Tibial nerve (tissue), 4 donors: ENCODE results near the gene TLX1. TPM values are rescaled to one million over a fixed set of nuclear protein-coding genes. Genes with fewer than 3 reads are reported as not detected.

Experiments used
- DNase-seq, 2 donors: peaks; one replicate each; pipeline ENCODE4 v3.0.0-alpha.2; 2019; ENCODE audit warnings: low spot score in 2 of 2
- H3K27ac ChIP-seq, 4 donors: fragments of 200-600 bp; sonication (generic) in 3 of 4; one replicate each; pipeline ENCODE4 v1.5.1; 2017 to 2019; ENCODE audit warnings: mild to moderate bottlenecking in 1 of 4
- H3K27me3 ChIP-seq, 2 donors: fragments of 200-600 bp; sonication (generic) in 1 of 2; one replicate each; pipeline versions ENCODE4 v1.5.1 to v1.6.0; 2017 to 2019
- H3K36me3 ChIP-seq, 3 donors: fragments of 200-600 bp; sonication (generic); one replicate each; pipeline ENCODE4 v1.5.1; 2018 to 2019
- H3K4me1 ChIP-seq, 4 donors: fragments of 200-600 bp; sonication (generic) in 3 of 4; one replicate each; pipeline ENCODE4 v1.5.1; 2017 to 2019
- H3K4me3 ChIP-seq, 4 donors: fragments of 200-600 bp; sonication (generic) in 3 of 4; one replicate each; pipeline ENCODE4 v1.5.1; 2017 to 2019; ENCODE audit warnings: mild to moderate bottlenecking in 1 of 4, moderate library complexity in 1 of 4
- H3K9me3 ChIP-seq, 4 donors: fragments of 200-600 bp; sonication (generic) in 3 of 4; one replicate each; pipeline ENCODE4 v1.5.1; 2017 to 2019
- EP300 ChIP-seq, 2 donors: sonication (generic); formaldehyde crosslinking; IDR thresholded peaks; one replicate each; pipeline ENCODE4 v1.6.1; 2017; ENCODE audit warnings: antibody characterized with exemption in 2 of 2, mild to moderate bottlenecking in 1 of 2
- POLR2A ChIP-seq, 2 donors: fragments of 450-650 bp; IDR thresholded peaks; one replicate each; pipeline ENCODE4 v1.6.1; 2017; ENCODE audit warnings: antibody characterized with exemption in 2 of 2, mild to moderate bottlenecking in 2 of 2, moderate library complexity in 2 of 2
- WGBS, 2 donors: methylation state at CpG; one replicate each; pipeline ENCODE4 v1.1.5; 2018; 5-methylcytosine and 5-hydroxymethylcytosine counted together
- total RNA-seq, 4 donors: library from RNA; depleted of rRNA; stranded (reverse); fragments of >200 nt; gene quantifications; one replicate each; pipeline ENCODE4 v1.1.0, GENCODE V29; 2016
- TF ChIP-seq, protein P1 (sequence below), 5 experiments: fragments of 200-600 bp in 3 of 5; fragments of 450-650 bp in 2 of 5; sonication (generic) in 3 of 5; IDR thresholded peaks; one replicate each; pipeline ENCODE4 v1.5.1; 2016 to 2019; ENCODE audit warnings: antibody characterized with exemption in 5 of 5, mild to moderate bottlenecking in 3 of 5, moderate library complexity in 2 of 5

The TLX1 gene
- total RNA-seq, 4 donors from 2014 or later: not detected

DNA sequence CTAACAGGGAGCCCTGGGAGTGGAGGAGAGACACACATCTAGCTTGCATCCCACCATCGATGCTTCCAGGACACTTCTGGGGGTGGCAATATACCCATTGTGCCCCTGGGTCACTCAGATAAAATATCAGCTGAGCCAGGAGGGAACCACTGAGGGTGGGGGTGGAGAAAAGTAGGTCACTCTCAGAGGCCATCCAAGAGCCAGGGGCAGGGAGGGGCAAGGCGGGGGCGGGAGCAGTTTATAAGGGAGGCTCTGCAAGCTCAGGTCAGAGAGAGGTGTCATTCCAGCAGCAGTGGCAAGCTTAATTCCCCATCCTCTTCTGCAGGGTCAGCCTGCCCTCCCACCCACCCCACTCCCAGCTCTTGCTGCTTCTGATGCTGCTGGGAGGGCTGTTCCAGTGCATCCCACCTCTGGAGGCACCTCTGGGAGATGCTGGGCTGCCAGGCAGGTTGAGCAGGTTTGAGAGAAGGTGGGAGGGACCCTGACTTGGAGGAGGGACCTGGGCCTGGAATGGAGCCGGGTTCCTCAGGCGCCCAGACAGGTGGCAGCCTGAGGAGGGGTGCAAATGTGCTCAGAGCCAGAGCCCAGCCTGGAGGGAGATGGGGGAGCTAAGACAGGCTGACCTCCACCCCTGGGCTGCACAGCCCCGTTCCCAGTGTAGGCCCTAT is 20.1 kb upstream of the TLX1 start:
- Histone ChIP-seq H3K27ac (no peak overlapping the region), H3K4me3 (no peak overlapping the region), H3K4me1 (no peaks in the 10 kb centered on the region), H3K9me3 (no peaks in the 10 kb centered on the region), H3K36me3 (no peaks in the 10 kb centered on the region), H3K27me3 (peaks cover 0 to 78% of the 10 kb centered on the region in 2 donors)
- no peak for TF ChIP-seq EP300 (IDR thresholded peaks at IDR 0.05)
- TF ChIP-seq POLR2A (IDR thresholded peaks at IDR 0.05): no peak
- TF ChIP-seq, protein P1, sequence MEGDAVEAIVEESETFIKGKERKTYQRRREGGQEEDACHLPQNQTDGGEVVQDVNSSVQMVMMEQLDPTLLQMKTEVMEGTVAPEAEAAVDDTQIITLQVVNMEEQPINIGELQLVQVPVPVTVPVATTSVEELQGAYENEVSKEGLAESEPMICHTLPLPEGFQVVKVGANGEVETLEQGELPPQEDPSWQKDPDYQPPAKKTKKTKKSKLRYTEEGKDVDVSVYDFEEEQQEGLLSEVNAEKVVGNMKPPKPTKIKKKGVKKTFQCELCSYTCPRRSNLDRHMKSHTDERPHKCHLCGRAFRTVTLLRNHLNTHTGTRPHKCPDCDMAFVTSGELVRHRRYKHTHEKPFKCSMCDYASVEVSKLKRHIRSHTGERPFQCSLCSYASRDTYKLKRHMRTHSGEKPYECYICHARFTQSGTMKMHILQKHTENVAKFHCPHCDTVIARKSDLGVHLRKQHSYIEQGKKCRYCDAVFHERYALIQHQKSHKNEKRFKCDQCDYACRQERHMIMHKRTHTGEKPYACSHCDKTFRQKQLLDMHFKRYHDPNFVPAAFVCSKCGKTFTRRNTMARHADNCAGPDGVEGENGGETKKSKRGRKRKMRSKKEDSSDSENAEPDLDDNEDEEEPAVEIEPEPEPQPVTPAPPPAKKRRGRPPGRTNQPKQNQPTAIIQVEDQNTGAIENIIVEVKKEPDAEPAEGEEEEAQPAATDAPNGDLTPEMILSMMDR (IDR thresholded peaks at IDR 0.05): no peak
- 41% methylated on average over 4 to 6 of the region's 6 CpGs for WGBS, 2 donors
- no peak for DNase-seq

DNA sequence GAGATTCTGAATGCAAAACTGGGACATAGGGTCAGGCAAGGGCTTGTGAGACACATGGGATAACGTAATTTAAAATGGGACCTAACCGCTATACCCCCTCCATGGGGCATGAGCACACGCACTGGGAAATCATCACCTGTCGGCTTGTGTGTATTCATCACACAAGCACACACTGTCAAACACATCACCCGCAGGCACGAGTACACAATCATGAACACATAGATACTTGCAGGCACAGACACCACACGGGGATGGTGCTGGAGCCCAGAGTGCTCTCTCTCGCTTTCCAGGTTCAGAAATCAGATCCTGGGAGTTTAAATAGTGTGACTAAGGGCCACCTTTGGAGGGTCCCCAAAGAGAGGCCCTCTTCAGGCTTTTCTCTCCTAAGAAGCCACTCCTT is 19.6 kb upstream of the TLX1 start:
- H3K27ac ChIP-seq: no peak overlapping the region
- H3K27me3 ChIP-seq: peaks cover 0 to 84% of the 10 kb centered on the region in 2 donors
- TF ChIP-seq EP300 (IDR thresholded peaks at IDR 0.05): no peak
- TF ChIP-seq POLR2A (IDR thresholded peaks at IDR 0.05): no peak
- TF ChIP-seq, protein P1 (IDR thresholded peaks at IDR 0.05): no peak
- DNase-seq: no peak
- H3K4me1 ChIP-seq: no peaks in the 10 kb centered on the region
- WGBS, 2 donors: 78 to 82% methylated on average over 8 of the region's 8 CpGs
- no peaks in the 10 kb centered on the region for H3K36me3 ChIP-seq
- no peaks in the 10 kb centered on the region for H3K9me3 ChIP-seq
- no peak overlapping the region for H3K4me3 ChIP-seq

DNA sequence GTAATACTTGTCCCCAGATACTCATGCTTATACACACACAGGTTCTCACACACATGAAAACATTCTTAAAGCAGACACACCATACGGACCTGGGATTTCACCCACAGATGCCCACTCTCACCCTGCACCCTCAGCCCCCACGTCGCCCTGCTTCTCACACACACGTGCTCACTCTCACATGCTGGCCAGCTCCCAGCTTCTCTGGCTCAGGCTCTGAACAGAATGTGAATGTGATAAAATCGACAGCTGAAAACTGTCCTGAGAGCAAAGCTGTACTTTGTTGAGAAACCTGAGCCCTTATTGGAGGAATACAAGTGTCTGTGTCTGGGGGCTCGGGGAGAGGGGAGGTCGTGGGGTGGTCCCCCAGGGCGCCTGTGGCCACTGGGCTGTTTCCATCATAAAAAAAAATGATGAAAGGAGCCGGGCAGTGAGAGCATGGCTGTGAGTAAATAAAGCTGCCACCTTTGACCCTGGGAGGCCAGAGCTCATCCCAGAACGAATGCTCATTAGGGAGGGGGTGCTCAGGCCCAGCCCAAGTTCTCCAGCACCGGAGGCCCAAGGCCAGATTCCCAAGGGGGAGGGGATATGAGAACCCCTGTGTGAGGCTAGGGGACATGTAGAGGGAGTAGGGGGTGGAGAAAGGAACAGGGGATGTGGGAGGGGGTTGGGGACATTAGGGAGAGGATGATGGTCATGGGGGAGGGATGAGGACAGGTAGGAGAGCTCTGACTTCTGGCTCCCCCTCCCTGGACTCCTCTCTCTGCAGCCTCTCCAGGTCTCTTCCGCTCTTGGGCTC is 18.1 kb upstream of the TLX1 start:
- WGBS, 2 donors: 15% methylated on average over 12 of the region's 12 CpGs
- H3K27me3 ChIP-seq: peaks cover 0 to 90% of the 10 kb centered on the region in 2 donors
- DNase-seq: no peak

DNA sequence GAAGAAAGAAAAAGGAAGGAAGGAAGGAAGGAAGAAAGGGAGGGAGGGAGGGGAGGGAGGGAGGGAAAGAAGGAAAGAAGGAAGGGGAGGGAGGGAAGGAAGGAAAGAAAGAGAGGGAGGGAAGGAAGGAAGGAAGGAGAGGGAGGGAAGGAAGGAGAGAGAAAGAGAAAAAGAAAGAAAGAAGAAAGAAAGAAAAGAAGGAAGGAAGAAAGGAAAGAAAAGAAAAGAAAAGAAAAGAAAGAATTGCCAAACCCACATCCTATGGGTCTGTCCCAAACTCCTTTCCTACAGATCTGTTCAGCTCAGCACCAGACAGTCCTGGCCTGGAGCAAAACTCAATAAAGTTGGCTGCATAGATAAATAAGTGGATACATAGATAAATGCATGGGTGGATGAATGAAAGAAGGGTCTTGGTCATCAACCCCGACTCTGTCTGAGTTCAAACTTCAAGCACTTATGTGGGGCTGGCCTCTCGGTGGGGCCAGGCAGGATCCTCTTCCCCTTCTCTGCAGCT is 17.2 kb upstream of the TLX1 start:
- TF ChIP-seq EP300 (IDR thresholded peaks at IDR 0.05) (no peak), POLR2A (IDR thresholded peaks at IDR 0.05) (no peak)
- TF ChIP-seq, protein P1 (IDR thresholded peaks at IDR 0.05): no peak
- no peaks in the 10 kb centered on the region for H3K9me3 ChIP-seq
- DNase-seq: no peak
- H3K36me3 ChIP-seq: no peaks in the 10 kb centered on the region
- H3K27ac ChIP-seq: no peak overlapping the region
- H3K4me1 ChIP-seq: no peaks in the 10 kb centered on the region
- H3K4me3 ChIP-seq: no peak overlapping the region
- peaks cover 0 to 88% of the 10 kb centered on the region in 2 donors for H3K27me3 ChIP-seq
- WGBS, 2 donors: 42 to 64% methylated on average over 2 of the region's 2 CpGs

More for the DNA sequence above, 18.1 kb upstream of the TLX1 start:
- Histone ChIP-seq H3K27ac (no peak overlapping the region), H3K36me3 (no peaks in the 10 kb centered on the region), H3K9me3 (no peaks in the 10 kb centered on the region), H3K4me1 (no peaks in the 10 kb centered on the region), H3K4me3 (no peak overlapping the region)
- TF ChIP-seq POLR2A (IDR thresholded peaks at IDR 0.05) (no peak), EP300 (IDR thresholded peaks at IDR 0.05) (no peak)
- TF ChIP-seq, protein P1 (IDR thresholded peaks at IDR 0.05): no peak

DNA sequence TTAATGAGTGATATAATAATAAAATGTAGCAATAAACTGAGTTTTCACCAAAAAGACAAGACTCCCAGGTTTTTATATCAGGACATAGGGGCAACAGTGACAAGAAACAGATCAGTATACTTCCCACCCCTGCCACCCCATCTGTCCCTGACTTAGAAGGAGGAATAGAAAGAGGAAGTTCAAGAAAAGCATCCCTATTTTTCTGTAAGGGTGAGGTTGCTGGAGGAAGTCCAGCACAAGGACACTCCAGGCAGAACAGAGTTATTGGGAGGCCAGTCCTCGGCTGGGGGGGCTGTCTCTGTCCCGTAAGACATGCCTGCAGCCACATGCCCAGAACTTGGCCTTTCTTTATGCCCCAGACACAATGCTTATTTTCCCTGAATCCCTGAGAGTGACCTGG is 16.5 kb upstream of the TLX1 start:
- H3K27me3 ChIP-seq: peaks cover 0 to 94% of the 10 kb centered on the region in 2 donors
- WGBS, 2 donors: 35 to 37% methylated on average over 2 of the region's 2 CpGs

More for the DNA sequence above, 16.5 kb upstream of the TLX1 start:
- H3K36me3 ChIP-seq: no peaks in the 10 kb centered on the region
- H3K27ac ChIP-seq: no peak overlapping the region
- TF ChIP-seq POLR2A (IDR thresholded peaks at IDR 0.05): no peak
- DNase-seq: no peak
- H3K9me3 ChIP-seq: no peaks in the 10 kb centered on the region
- H3K4me3 ChIP-seq: no peak overlapping the region
- no peaks in the 10 kb centered on the region for H3K4me1 ChIP-seq
